Smooth muscle cell of the umbilical artery (primary cell): ENCODE data around the gene SLITRK3. TPM values are rescaled to one million over a fixed set of nuclear protein-coding genes. Genes with fewer than 3 reads are reported as not detected.

ENCODE experiments used
- total RNA-seq: library from RNA; depleted of rRNA; stranded (reverse); fragments of >200 nt; gene quantifications from 2 replicates; pipeline ENCODE4 v1.2.3, GENCODE V29; 2014

The SLITRK3 gene, protein sequence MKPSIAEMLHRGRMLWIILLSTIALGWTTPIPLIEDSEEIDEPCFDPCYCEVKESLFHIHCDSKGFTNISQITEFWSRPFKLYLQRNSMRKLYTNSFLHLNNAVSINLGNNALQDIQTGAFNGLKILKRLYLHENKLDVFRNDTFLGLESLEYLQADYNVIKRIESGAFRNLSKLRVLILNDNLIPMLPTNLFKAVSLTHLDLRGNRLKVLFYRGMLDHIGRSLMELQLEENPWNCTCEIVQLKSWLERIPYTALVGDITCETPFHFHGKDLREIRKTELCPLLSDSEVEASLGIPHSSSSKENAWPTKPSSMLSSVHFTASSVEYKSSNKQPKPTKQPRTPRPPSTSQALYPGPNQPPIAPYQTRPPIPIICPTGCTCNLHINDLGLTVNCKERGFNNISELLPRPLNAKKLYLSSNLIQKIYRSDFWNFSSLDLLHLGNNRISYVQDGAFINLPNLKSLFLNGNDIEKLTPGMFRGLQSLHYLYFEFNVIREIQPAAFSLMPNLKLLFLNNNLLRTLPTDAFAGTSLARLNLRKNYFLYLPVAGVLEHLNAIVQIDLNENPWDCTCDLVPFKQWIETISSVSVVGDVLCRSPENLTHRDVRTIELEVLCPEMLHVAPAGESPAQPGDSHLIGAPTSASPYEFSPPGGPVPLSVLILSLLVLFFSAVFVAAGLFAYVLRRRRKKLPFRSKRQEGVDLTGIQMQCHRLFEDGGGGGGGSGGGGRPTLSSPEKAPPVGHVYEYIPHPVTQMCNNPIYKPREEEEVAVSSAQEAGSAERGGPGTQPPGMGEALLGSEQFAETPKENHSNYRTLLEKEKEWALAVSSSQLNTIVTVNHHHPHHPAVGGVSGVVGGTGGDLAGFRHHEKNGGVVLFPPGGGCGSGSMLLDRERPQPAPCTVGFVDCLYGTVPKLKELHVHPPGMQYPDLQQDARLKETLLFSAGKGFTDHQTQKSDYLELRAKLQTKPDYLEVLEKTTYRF
- 0.59 TPM in 1 of 2 replicates, not detected in the other for total RNA-seq

DNA sequence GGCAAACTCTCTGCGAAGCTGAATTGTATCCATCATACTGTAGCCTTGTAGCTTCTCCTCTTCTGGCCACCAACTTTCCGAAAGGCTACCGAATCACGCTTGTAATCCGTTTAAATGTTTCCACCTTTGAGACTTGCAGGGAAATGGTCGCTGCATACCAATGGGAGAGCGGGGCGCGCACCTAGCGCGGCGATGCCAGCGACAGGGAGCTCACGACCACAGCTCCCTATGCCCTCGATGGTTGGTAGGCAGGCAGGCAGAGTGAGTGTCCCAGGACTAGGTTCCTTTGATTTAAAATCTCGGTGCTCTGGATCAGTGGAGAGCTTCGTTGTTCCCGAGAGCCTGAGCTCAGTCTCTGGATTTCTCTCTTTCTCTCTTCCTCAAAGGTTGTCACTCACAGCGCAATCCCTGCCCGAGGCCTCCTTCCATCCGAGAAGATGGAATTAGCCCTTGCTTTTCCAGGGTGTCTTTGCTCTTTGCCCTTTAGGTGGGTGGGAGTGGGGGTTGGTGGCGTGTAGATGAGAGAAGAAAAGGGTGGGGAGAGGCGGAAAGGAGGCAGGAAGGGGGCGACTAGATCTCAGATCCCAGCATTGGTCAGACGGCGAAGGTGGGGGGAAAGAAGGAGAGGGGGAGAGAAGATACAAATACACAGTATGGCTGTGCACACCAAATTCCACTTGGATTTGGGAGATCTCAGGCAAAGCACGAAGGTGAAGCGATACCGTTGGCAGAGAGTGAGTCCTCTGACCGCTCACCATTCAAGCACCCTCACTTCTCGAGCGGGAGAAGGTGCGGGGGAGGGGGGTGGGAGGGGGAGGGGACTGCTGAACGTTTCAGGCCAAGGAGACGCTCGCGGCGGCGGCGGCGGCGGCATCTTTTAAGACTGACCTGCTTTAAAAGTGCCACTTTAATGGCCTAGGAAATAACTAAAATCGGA lies at the start of gene SLITRK3:
Gene SLITRK3 (minus strand): TSS at position 745 of the 937 bp plus-strand sequence. CDS start 5,554 bp downstream, outside the sequence.

Other genes with a start within 250 kb of the SLITRK3 start
- not detected in 2 replicates for gene SI, start 117.9 kb downstream of the SLITRK3 start, total RNA-seq